Natural killer cell (primary cell): ENCODE results near the gene DDRGK1. TPM values are rescaled to one million over a fixed set of nuclear protein-coding genes. Genes with fewer than 3 reads are reported as not detected.

Source experiments
- ATAC-seq, 3 donors: fragments of 150-1000 bp in 2 of 3; fragments of 200-7000 bp in 1 of 3; cut with Tn5 transposase; 1 replicate in 1 of 3; 2 replicates in 2 of 3; pipeline ENCODE4 v1.10.0; 2021; ENCODE audit warnings: mild to moderate bottlenecking in 2 of 3, moderate library complexity in 2 of 3
- DNase-seq, 2 donors: peaks; one replicate each; pipeline versions ENCODE4 v3.0.0 to v3.0.0-alpha.2; 2013 to 2021; ENCODE audit warnings: mixed read lengths in 1 of 2
- H3K27ac ChIP-seq: one replicate; pipeline ENCODE4 v1.5.1; 2013; ENCODE audit warnings: mild to moderate bottlenecking, low read length
- H3K27me3 ChIP-seq: one replicate; pipeline ENCODE4 v1.6.1; 2013; ENCODE audit warnings: low read length; ENCODE audit not compliant: control insufficient read depth, insufficient read depth
- H3K36me3 ChIP-seq: one replicate; pipeline ENCODE4 v1.6.1; 2013; ENCODE audit warnings: low read length; ENCODE audit not compliant: control insufficient read depth, insufficient read depth
- H3K4me1 ChIP-seq: one replicate; pipeline ENCODE4 v1.6.1; 2013; ENCODE audit warnings: low read length; ENCODE audit not compliant: control insufficient read depth, insufficient read depth
- H3K4me3 ChIP-seq: one replicate; pipeline ENCODE4 v1.5.1; 2013; ENCODE audit warnings: low read length
- H3K9me3 ChIP-seq: one replicate; pipeline ENCODE4 v1.6.1; 2013; ENCODE audit warnings: low read length; ENCODE audit not compliant: control insufficient read depth, insufficient read depth
- H3K27ac Mint-ChIP-seq, 2 donors: one replicate each; pipeline ENCODE4 v1.8.0; 2022; ENCODE audit warnings: mild to moderate bottlenecking in 2 of 2, mixed read lengths in 2 of 2, moderate library complexity in 1 of 2
- H3K27me3 Mint-ChIP-seq, 2 donors: one replicate each; pipeline ENCODE4 v1.8.0; 2022; ENCODE audit warnings: low read depth in 2 of 2, mixed read lengths in 2 of 2
- H3K36me3 Mint-ChIP-seq: one replicate; pipeline ENCODE4 v1.8.0; 2022; ENCODE audit warnings: mixed read lengths
- H3K4me1 Mint-ChIP-seq, 2 donors: one replicate each; pipeline ENCODE4 v1.8.0; 2022; ENCODE audit warnings: mixed read lengths in 2 of 2
- H3K4me3 Mint-ChIP-seq: one replicate; pipeline ENCODE4 v1.8.0; 2022; ENCODE audit warnings: mild to moderate bottlenecking, moderate library complexity, mixed read lengths
- H3K9me3 Mint-ChIP-seq, 2 donors: one replicate each; pipeline ENCODE4 v1.8.0; 2022; ENCODE audit warnings: mixed read lengths in 2 of 2
- CTCF ChIP-seq: fragments of 200-600 bp; IDR thresholded peaks from one replicate; pipeline ENCODE4 v1.8.0; 2022; ENCODE audit warnings: antibody characterized with exemption
- WGBS: methylation state at CpG from one replicate; pipeline ENCODE4 v1.1.7; 2013; ENCODE audit warnings: missing lambda C conversion rate; ENCODE audit not compliant: insufficient coverage; 5-methylcytosine and 5-hydroxymethylcytosine counted together
- intact Hi-C: fragments of 100-400 bp; cut with micrococcal nuclease; formaldehyde crosslinking; loops from one replicate; pipeline ENCODE4 v1.14.2; 2022
- total RNA-seq, 4 donors: library from RNA; stranded (reverse); fragments of 120-200 nt in 1 of 4; gene quantifications; one replicate each; pipeline versions ENCODE4 v1.2.3 to v1.2.4, GENCODE V29; 2013 to 2022

DDRGK1 gene
- total RNA-seq, 3 donors from 2014 or later (not counting 1 experiment from before 2014, with no cell fraction given): 47.8 to 52.6 (median 52.4) TPM

GRCh38 chr20:3239867-3240775 lies 35.6 kb upstream of the DDRGK1 start:
- no peak for ATAC-seq
- H3K27ac Mint-ChIP-seq: peak overlapping the region in 1 of 2 donors; percentile 45
- no peaks in the 10 kb centered on the region for H3K9me3 ChIP-seq
- no peaks in the 10 kb centered on the region for H3K36me3 ChIP-seq
- peak overlapping the region; percentile 57 for H3K4me3 ChIP-seq
- peaks cover 8 to 12% of the 10 kb centered on the region in 2 donors for H3K4me1 Mint-ChIP-seq
- H3K27ac ChIP-seq: no peak overlapping the region
- intact Hi-C loops: no loop called here
- 20% methylated on average over 54 of the region's 54 CpGs for WGBS
- peaks cover 24% of the 10 kb centered on the region for H3K4me1 ChIP-seq
- no peaks in the 10 kb centered on the region for H3K9me3 Mint-ChIP-seq
- H3K4me3 Mint-ChIP-seq: peak overlapping the region; percentile 95
- TF ChIP-seq CTCF: no peak
- H3K27me3 Mint-ChIP-seq: peaks cover 60 to 63% of the 10 kb centered on the region in 2 donors
- H3K27me3 ChIP-seq: peaks cover 29% of the 10 kb centered on the region
- H3K36me3 Mint-ChIP-seq: no peaks in the 10 kb centered on the region
- peak in 1 of 2 donors; percentile 39 for DNase-seq

- Histone ChIP-seq H3K36me3 (no peaks in the 10 kb centered on the region), H3K9me3 (no peaks in the 10 kb centered on the region), H3K27me3 (peaks cover 29% of the 10 kb centered on the region), H3K27ac (no peak within 1 kb of the TSS), H3K4me1 (peaks cover 24% of the 10 kb centered on the region), H3K4me3 (peak within 1 kb of the TSS; percentile 57)
- Mint-ChIP-seq H3K4me3 (peak within 1 kb of the TSS; percentile 95), H3K27ac (peak within 1 kb of the TSS in 1 of 2 donors; percentile 45), H3K36me3 (no peaks in the 10 kb centered on the region), H3K4me1 (peaks cover 8 to 12% of the 10 kb centered on the region in 2 donors), H3K9me3 (no peaks in the 10 kb centered on the region), H3K27me3 (peaks cover 51 to 57% of the 10 kb centered on the region in 2 donors)
- peak; percentile 45 to 75 (median 62) for ATAC-seq
- peak in 1 of 2 donors; percentile 57 for DNase-seq
- TF ChIP-seq CTCF: no peak
- intact Hi-C loops: no loop called here
- WGBS: 1% methylated on average over 107 of the region's 107 CpGs
Measured at GRCh38 chr20:3239026-3239866, 34.8 kb upstream of the DDRGK1 start, which contains the start of gene SLC4A11. SLC4A11 (minus strand) TSS chr20:3239190; CDS start chr20:3239137, 53 bp downstream.

GRCh38 chr20:3238616-3239025 lies 34.1 kb upstream of the DDRGK1 start:
- H3K27me3 Mint-ChIP-seq: peaks cover 45 to 53% of the 10 kb centered on the region in 2 donors
- H3K9me3 Mint-ChIP-seq: no peaks in the 10 kb centered on the region
- peak; percentile 60 to 75 (median 73) for ATAC-seq
- no peak overlapping the region for H3K27ac Mint-ChIP-seq
- DNase-seq: peak in 1 of 2 donors; percentile 67
- H3K4me1 Mint-ChIP-seq: peaks cover 8 to 12% of the 10 kb centered on the region in 2 donors
- under 1% methylated on average over 48 of the region's 48 CpGs for WGBS
- no peaks in the 10 kb centered on the region for H3K36me3 ChIP-seq
- no peak overlapping the region for H3K27ac ChIP-seq
- intact Hi-C loops: no loop called here
- no peaks in the 10 kb centered on the region for H3K36me3 Mint-ChIP-seq
- H3K4me1 ChIP-seq: peaks cover 24% of the 10 kb centered on the region
- H3K4me3 Mint-ChIP-seq: peak overlapping the region; percentile 81
- H3K9me3 ChIP-seq: no peaks in the 10 kb centered on the region
- TF ChIP-seq CTCF: no peak
- peak overlapping the region; percentile 48 for H3K4me3 ChIP-seq
- peaks cover 29% of the 10 kb centered on the region for H3K27me3 ChIP-seq
